Measurements from ENCODE around the gene RAB11FIP5.
"Not testable (repeated sequence)": the region's sequence is repeated elsewhere in the genome, so short reads cannot be mapped to it uniquely, and the experiment has no call there.

RAB11FIP5 gene

DNA sequence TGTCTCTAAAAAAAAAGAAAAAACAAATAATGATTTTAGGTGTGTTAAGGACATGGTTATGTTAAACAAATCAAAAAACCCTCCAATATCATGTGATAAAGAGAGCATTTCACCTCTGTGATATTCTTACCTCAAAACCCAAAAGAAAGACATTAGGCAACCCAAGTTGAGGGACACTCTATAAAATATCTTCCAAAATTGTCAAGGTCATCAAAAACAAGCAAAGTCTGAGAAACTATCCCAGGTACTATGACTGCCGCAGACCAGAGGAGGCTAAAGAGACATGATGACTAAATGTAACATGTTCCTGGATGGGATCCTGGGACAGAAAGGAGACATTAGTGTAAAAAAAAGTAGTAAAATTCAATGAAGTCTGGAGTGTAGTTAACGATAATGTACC lies 45.7 kb downstream of the RAB11FIP5 start:
- no peak for DNase-seq

DNA sequence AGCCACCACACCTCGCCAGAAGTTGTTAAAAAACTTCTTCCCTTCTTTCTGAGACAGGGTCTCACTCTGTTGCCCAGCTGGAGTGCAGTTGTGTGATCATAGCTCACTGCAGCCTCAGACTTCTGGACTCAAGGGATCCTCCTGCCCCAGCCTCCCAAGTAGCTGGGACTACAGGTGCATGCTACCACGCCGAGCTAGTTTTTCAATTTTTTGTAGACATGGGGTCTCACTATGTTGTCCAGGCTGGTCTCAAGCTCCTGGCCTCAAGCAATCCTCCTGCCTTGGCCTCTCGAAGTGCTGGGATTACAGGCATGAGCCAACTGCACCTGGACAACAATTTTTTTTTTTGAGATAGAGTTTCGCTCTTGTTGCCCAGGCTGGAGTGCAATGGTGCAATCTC lies 47.7 kb downstream of the RAB11FIP5 start:
- not testable (repeated sequence) for DNase-seq

GRCh38 chr2:73063909-73064875 lies 48.6 kb downstream of the RAB11FIP5 start:
- DNase-seq, result no peak

DNA sequence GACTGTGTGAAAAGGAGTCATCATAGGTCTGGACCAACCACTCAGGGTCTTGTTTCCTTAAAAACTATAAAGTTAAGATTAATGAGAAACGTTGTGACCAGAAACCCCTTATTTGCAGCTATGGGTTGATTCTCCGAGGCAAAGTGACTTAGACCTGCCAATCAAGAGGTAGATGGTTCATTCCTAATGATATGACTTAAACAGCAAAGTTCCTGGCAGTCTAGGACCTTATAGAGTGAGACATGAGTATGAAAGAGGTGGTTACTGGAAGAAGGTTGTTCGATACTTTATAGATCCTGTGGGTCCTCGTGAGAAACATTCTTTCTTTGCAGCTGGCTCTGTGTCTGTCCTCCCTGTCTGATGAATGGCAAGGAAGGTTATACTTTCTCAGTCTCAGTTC lies 49.3 kb downstream of the RAB11FIP5 start:
- no peak for DNase-seq

- no peak for DNase-seq
Observed at GRCh38 chr2:73059106-73059505, 53.6 kb downstream of the RAB11FIP5 start.

- no peak for DNase-seq
Observed at GRCh38 chr2:73054980-73055379, 57.8 kb downstream of the RAB11FIP5 start.

DNA sequence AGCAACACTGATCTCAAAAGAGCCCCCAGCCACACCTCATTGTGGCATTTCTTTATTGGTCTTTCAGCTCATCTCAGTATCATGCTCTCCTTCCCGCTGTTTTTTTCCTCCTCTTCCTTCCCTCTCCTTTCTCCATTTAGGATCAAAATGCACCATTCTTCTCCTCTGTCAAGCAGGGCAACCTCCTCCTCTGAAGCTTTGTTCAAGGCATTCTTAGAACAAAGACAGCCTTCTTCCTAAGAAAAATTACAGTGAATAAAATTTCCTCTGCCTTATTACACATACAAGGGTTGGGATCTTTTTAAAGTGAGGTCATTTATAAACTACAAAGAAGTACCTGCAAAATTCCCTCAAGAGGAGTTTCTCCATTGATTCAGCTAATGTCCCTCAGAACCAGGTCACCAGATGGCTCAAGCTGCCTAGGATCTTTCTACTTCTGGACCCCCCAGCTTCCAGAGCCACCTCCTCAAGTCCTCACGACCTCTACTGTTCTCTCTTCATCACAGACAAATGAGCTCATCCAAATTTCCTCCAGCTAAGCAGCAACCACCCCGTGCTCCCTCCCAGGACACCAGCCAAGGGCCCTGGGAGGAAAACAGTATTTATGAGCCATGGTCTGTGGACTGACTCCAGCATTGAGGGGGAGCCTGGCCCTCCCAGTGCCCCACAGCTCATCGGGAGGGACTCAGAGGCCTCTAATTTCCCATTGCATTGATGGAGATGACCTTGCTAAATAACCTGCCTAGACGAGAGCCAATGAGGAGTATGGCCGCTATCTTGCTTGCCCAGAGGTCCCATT lies 59.2 kb downstream of the RAB11FIP5 start:
- DNase-seq, result no peak

DNA sequence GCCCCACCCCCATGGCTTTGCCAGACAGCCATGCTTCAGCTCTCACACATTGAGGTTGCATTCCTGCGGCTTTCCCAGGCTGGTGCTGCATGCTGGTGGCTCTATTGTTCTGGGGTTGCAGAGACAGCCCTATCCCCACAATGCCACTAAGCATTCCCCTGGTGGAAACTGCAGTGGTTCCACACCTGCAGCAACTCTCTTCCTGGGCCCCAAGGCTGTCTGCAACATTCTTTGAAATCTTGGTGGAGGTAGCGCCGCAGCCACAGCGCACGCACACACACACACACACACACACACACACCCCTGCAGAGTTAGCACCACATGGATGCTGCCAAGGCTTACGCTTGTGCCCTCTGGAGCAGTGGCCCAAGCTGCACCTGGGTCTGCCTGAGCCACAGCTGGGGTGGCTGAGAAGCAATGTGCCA lies 62.6 kb downstream of the RAB11FIP5 start:
- DNase-seq, result no peak

GRCh38 chr2:73043929-73044832 lies 68.6 kb downstream of the RAB11FIP5 start:
- DNase-seq, result no peak

DNA sequence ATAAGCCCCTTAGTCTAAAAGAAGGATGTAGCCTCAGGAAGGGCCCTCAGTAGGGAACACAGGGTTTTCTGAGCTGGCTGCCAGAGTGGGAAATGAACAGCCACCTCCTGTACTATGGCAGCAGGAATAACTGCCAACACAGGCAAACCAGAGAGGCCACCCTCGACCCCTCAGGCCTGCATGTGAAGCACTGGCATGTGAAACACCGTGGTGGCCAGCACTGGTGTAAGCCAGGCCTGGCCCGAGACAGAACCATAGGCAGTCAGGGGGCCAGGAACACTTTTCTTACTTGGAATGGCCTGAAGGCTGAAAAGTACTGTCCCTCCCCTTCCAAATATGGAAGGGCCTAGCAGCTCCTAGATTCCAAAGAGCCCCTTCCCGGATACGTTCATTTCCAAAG lies 69.5 kb downstream of the RAB11FIP5 start:
- DNase-seq, result no peak

- no peak for DNase-seq
Observed at GRCh38 chr2:73037947-73038585, 74.7 kb downstream of the RAB11FIP5 start.

- DNase-seq, result no peak
Observed at GRCh38 chr2:73036766-73037165, 76.0 kb downstream of the RAB11FIP5 start.

GRCh38 chr2:73035899-73036711 lies 76.6 kb downstream of the RAB11FIP5 start:
- DNase-seq, result peak; percentile 30

DNA sequence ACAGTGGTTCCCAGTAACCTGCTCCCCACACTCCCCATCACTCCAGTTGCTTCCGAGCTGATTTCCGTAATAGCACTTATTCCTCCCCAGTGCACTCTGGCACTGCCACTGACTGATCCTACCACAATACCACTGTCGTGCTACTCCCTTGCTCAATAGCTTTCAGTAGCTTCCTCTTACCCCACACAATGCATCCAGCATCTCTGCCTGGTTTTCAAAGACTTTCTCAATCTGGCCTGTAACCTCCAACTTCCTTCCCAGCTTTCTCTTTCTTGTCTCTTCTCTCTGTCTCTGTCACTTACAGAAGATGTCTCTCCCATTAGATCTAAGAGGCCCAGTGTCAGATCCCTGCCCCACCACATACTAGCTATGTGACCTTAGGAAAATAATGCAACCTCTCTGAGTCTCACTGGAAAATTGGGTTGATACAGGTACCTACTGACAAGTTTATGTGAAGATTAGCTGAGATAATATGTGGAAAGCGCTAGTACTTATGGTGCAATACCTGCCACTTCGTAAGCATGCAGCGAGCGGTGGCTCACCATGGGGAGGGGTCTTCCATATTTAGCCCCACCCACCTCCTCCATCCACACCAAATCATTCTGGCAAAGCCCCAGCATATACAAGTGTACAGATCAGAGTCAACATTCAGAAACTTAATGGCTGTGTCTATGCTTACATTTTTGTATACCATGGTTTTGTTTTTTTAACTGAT lies 77.9 kb downstream of the RAB11FIP5 start:
- DNase-seq, result no peak

GRCh38 chr2:73033766-73034381 lies 78.9 kb downstream of the RAB11FIP5 start:
- DNase-seq, result no peak

DNA sequence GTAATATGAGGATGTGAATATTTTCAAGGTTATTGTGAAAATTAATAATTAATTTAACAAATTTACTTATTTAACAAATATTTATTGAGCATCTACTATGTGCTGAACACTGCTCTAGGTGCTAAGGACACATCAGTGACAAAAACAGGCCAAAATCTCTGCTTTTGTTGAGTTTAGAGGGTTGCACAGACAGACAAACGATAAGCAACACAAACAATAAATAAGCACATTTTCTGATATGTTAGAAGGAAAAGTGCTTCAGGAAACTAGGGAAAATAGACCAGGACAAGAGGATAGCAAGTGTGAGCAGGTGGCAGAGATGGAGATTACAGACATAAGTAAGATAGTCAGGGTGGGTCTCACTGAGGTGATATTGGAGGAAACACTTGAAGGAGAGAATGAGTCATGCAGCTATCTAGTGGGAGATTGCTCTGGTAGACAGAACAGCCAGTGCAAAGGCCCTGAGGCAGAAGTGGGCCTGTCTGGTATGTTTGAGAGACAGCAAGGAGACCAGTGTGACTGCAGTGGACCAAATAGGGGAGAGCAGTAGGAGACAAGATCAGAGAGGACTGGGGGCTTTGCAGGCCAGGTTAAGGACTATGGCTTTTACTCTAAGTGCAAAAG lies 79.5 kb downstream of the RAB11FIP5 start:
- DNase-seq, result no peak

GRCh38 chr2:73032702-73033097 lies 80.0 kb downstream of the RAB11FIP5 start:
- DNase-seq, result no peak

DNA sequence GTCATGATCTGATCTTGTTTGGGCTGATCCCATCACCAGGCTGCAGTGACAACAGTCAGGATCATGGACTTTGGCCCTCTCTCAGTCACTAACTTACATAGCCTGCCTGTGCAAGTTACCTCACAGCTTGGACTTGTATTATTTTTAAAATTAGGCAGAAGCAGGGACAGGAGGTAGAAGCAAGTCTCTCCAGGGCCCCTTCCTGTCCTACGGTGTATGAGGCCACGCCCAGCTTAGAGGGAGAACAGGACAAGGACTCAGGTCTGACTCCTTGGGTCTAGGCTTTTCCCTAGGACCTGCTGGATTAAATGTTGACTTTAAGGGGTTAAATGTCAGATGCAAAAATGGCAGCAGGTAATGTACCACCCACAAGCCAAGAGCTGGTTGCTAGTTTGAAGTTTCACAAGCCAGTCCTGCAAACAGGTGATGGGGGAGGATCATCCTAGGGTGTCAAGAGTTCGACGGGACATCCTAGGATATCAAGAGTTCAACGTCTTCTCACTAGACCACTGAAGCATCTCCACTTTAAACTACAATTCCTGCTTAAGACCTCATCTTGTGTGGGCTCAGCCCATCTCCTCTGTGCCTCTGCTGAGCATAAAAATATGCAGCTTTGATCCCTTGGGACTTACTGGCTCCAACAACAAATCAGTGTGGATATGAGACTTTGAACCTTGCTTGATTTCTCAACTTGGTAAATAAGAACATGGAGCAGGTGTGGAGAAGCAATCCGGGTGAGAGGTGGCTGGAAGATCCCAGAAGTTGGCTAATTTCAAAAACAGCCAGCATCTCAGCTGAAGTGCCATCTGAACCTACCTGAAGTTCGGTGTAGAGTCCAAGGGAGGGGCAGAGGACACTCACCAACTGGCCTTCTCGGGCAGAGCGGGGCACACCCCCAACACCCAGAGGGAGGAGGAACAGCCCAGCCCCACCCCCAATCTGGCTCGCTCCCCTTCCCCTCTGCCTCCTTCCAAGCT lies 80.7 kb downstream of the RAB11FIP5 start:
- no peak for DNase-seq

All from RPMI8226 (cell line).